WTC11 (cell line): ENCODE data around the gene HOMER1. TPM values are rescaled to one million over a fixed set of nuclear protein-coding genes. Genes with fewer than 3 reads are reported as not detected.

ENCODE experiments used
- ATAC-seq: fragments of 200-7000 bp; cut with Tn5 transposase; 2 replicates; pipeline ENCODE4 v1.10.0; 2021; ENCODE audit warnings: mild to moderate bottlenecking, moderate library complexity
- CTCF ChIA-PET: fragments of 300-600 bp; sonication (Branson Sonifier 250); formaldehyde crosslinking; loops from one replicate; lab custom pipeline; 2021; ENCODE audit warnings: antibody characterized with exemption; lab: Charles Lee
- POLR2A ChIA-PET: fragments of 350-600 bp; sonication (Branson Sonifier 250); formaldehyde crosslinking; loops from one replicate; lab custom pipeline; 2021; ENCODE audit warnings: antibody characterized with exemption; lab: Charles Lee
- DNase-seq: peaks from one replicate; pipeline ENCODE4 v3.0.0; 2021; ENCODE audit warnings: low spot score
- H3K27ac Mint-ChIP-seq: 2 replicates; pipeline ENCODE4 v1.8.0; 2021; ENCODE audit warnings: mixed read lengths
- H3K27me3 Mint-ChIP-seq: 2 replicates; pipeline ENCODE4 v1.8.0; 2021; ENCODE audit warnings: low read depth, mild to moderate bottlenecking, moderate library complexity, mixed read lengths
- H3K36me3 Mint-ChIP-seq: 2 replicates; pipeline ENCODE4 v1.8.0; 2021; ENCODE audit warnings: mixed read lengths
- H3K4me1 Mint-ChIP-seq: 2 replicates; pipeline ENCODE4 v1.8.0; 2022; ENCODE audit warnings: mixed read lengths
- H3K4me3 Mint-ChIP-seq: 2 replicates; pipeline ENCODE4 v1.8.0; 2021; ENCODE audit warnings: mild to moderate bottlenecking, moderate library complexity, mixed read lengths
- H3K9me3 Mint-ChIP-seq: 2 replicates; pipeline ENCODE4 v1.8.0; 2021; ENCODE audit warnings: mixed read lengths
- ARID4B ChIP-seq: sonication (generic); formaldehyde crosslinking; IDR thresholded peaks from 2 replicates; pipeline ENCODE4 v1.8.0; 2023; ENCODE audit warnings: missing genetic modification reagents, mild to moderate bottlenecking, borderline replicate concordance
- CTCF ChIP-seq: fragments of 200-600 bp; IDR thresholded peaks from 2 replicates; pipeline ENCODE4 v1.8.0; 2022; ENCODE audit warnings: antibody characterized with exemption
- EMX1 ChIP-seq: fragments of 250-450 bp; sonication (Bioruptor Pico); IDR thresholded peaks from 2 replicates; pipeline ENCODE4 v1.8.0; 2021; ENCODE audit warnings: mild to moderate bottlenecking
- ERG ChIP-seq: fragments of 250-450 bp; sonication (Bioruptor Pico); IDR thresholded peaks from 2 replicates; pipeline ENCODE4 v1.8.0; 2021; ENCODE audit warnings: mild to moderate bottlenecking
- FOXK1 ChIP-seq: sonication (generic); formaldehyde crosslinking; IDR thresholded peaks from 2 replicates; pipeline ENCODE4 v1.8.0; 2022; ENCODE audit warnings: mild to moderate bottlenecking, moderate library complexity, missing genetic modification reagents
- FOXP1 ChIP-seq: sonication (generic); formaldehyde crosslinking; IDR thresholded peaks from 2 replicates; pipeline ENCODE4 v1.8.0; 2022; ENCODE audit warnings: missing genetic modification reagents, mild to moderate bottlenecking, moderate library complexity, borderline replicate concordance
- JUN ChIP-seq: sonication (generic); formaldehyde crosslinking; IDR thresholded peaks from 2 replicates; pipeline ENCODE4 v1.8.0; 2023; ENCODE audit warnings: mild to moderate bottlenecking, missing genetic modification reagents
- NR1H2 ChIP-seq: sonication (generic); formaldehyde crosslinking; IDR thresholded peaks from 2 replicates; pipeline ENCODE4 v1.9.0; 2021; ENCODE audit warnings: mild to moderate bottlenecking, moderate library complexity, missing genetic modification reagents
- NR3C1 ChIP-seq: sonication (generic); formaldehyde crosslinking; conservative IDR thresholded peaks from 2 replicates; pipeline ENCODE4 v1.8.1; 2023; ENCODE audit warnings: low read depth, mild to moderate bottlenecking, missing genetic modification reagents
- PRRX2 ChIP-seq: fragments of 250-450 bp; sonication (Bioruptor Pico); IDR thresholded peaks from 2 replicates; pipeline ENCODE4 v1.8.0; 2021; ENCODE audit warnings: mild to moderate bottlenecking
- RORB ChIP-seq: fragments of 250-450 bp; sonication (Bioruptor Pico); IDR thresholded peaks from 2 replicates; pipeline ENCODE4 v1.9.0; 2021; ENCODE audit warnings: mild to moderate bottlenecking
- SMAD3 ChIP-seq: sonication (generic); formaldehyde crosslinking; IDR thresholded peaks from 2 replicates; pipeline ENCODE4 v1.8.0; 2022; ENCODE audit warnings: missing genetic modification reagents, mild to moderate bottlenecking, borderline replicate concordance
- SP1 ChIP-seq: sonication (generic); formaldehyde crosslinking; conservative IDR thresholded peaks from 2 replicates; pipeline ENCODE4 v1.8.1; 2022; ENCODE audit warnings: missing genetic modification reagents
- ZNF121 ChIP-seq: sonication (generic); formaldehyde crosslinking; IDR thresholded peaks from 2 replicates; pipeline ENCODE4 v1.8.0; 2023; ENCODE audit warnings: missing genetic modification reagents
- ZNF232 ChIP-seq: sonication (generic); formaldehyde crosslinking; IDR thresholded peaks from 2 replicates; pipeline ENCODE4 v1.8.0; 2022; ENCODE audit warnings: mild to moderate bottlenecking, missing genetic modification reagents
- ZNF396 ChIP-seq: fragments of 250-450 bp; sonication (Bioruptor Pico); IDR thresholded peaks from 2 replicates; pipeline ENCODE4 v1.8.0; 2021; ENCODE audit warnings: mild to moderate bottlenecking, moderate library complexity, borderline replicate concordance
- ZNF671 ChIP-seq: fragments of 250-450 bp; sonication (Bioruptor Pico); IDR thresholded peaks from 2 replicates; pipeline ENCODE4 v1.8.0; 2021; ENCODE audit warnings: mild to moderate bottlenecking
- total RNA-seq: library from RNA; stranded (reverse); gene quantifications from 3 replicates; pipeline ENCODE4 v1.2.3, GENCODE V29; 2021
- TF ChIP-seq, protein P1 (sequence below): sonication (generic); formaldehyde crosslinking; IDR thresholded peaks from 2 replicates; pipeline ENCODE4 v1.8.1; 2023; ENCODE audit warnings: mild to moderate bottlenecking, missing genetic modification reagents, moderate library complexity
- TF ChIP-seq, protein P2 (sequence below): sonication (generic); formaldehyde crosslinking; IDR thresholded peaks from 2 replicates; pipeline ENCODE4 v1.8.1; 2023; ENCODE audit warnings: mild to moderate bottlenecking, moderate library complexity, missing genetic modification reagents

Gene HOMER1
- total RNA-seq, 1 experiment from 2014 or later = 37.6 TPM

GRCh38 chr5:79333852-79334557 is 179.9 kb downstream of the HOMER1 start (continued):
- TF ChIP-seq ERG (CRISPR knock-in tag) = no peak

DNA sequence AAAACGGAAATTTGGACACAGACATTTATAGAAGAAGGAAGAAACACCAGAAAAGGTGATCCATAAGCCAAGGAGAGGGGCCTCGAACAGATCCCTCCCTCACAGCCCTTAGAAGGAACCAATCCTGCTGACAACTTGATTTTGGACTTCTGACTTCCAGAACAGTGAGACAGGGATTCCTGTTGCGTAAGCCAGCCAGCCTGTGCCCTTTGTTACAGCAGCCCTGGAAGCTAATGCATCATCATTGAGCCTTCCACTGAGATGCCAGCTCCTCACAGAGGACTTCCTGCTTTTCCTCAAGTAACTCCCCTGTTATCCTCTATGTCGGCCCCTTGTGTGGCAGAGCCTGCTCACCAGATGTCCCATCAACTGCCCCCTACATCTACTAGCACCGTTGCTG is 183.9 kb downstream of the HOMER1 start:
- Mint-ChIP-seq H3K4me3 (no peak overlapping the region), H3K9me3 (no peaks in the 10 kb centered on the region), H3K27me3 (no peaks in the 10 kb centered on the region), H3K4me1 (peaks cover 6% of the 10 kb centered on the region), H3K36me3 (no peaks in the 10 kb centered on the region)
- CTCF ChIA-PET = no interaction called here
- DNase-seq = no peak
- ATAC-seq = no peak
- POLR2A ChIA-PET = no interaction called here
- TF ChIP-seq RORB (CRISPR knock-in tag) (no peak), SP1 (no peak), FOXP1 (CRISPR knock-in tag) (no peak), SMAD3 (CRISPR knock-in tag) (no peak), ARID4B (CRISPR knock-in tag) (no peak), ZNF671 (CRISPR knock-in tag) (no peak), ZNF232 (no peak), NR3C1 (no peak), NR1H2 (no peak), ERG (CRISPR knock-in tag) (no peak), PRRX2 (no peak), CTCF (no peak), EMX1 (no peak), JUN (CRISPR knock-in tag) (no peak), FOXK1 (no peak), ZNF121 (no peak), ZNF396 (CRISPR knock-in tag) (no peak)
- TF ChIP-seq, protein P1, sequence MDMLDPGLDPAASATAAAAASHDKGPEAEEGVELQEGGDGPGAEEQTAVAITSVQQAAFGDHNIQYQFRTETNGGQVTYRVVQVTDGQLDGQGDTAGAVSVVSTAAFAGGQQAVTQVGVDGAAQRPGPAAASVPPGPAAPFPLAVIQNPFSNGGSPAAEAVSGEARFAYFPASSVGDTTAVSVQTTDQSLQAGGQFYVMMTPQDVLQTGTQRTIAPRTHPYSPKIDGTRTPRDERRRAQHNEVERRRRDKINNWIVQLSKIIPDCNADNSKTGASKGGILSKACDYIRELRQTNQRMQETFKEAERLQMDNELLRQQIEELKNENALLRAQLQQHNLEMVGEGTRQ = no peak
- TF ChIP-seq, protein P2, sequence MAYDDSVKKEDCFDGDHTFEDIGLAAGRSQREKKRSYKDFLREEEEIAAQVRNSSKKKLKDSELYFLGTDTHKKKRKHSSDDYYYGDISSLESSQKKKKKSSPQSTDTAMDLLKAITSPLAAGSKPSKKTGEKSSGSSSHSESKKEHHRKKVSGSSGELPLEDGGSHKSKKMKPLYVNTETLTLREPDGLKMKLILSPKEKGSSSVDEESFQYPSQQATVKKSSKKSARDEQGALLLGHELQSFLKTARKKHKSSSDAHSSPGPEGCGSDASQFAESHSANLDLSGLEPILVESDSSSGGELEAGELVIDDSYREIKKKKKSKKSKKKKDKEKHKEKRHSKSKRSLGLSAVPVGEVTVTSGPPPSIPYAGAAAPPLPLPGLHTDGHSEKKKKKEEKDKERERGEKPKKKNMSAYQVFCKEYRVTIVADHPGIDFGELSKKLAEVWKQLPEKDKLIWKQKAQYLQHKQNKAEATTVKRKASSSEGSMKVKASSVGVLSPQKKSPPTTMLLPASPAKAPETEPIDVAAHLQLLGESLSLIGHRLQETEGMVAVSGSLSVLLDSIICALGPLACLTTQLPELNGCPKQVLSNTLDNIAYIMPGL (CRISPR knock-in tag) = no peak
- TF ChIP-seq, all 79 proteins: peak for 0
- H3K27ac Mint-ChIP-seq = no peak overlapping the region
